ENCODE data around the gene MPP3. TPM values are rescaled to one million over a fixed set of nuclear protein-coding genes. Genes with fewer than 3 reads are reported as not detected.

MPP3 gene
- polyA plus RNA-seq, 1 donor = 4.9 TPM

DNA sequence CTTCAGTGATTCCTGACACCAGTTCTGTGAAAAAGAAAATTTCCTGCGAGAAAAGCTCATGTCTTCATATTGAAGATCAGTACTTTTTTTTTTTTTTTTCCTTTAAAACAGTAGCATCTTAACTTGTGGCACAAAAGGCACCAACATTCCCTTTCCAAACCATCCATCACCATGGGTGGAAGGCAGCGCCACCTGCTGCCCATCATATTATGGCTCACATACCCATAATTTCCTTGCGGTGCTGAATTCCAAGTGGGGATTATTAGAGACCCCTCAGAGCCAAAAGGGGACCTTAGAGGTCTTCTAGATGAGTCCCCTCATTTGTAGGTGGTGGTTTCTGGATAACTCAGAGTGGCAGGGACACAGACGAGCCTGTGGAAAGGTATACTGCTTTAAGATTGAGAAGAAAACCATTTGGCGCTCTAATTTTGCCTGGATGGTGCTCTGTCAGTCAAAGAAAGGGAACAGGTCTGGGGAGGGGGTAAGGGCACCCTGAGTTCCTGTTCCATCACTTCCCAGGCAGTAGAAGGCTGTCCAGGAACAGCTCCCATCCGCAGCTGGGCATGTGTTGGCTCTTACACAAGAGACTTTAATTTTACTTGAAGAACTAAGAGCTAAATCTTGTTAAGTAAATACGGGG is 66.4 kb downstream of the MPP3 start:
- Histone ChIP-seq H3K27me3 (ENCODE audit: control insufficient read depth, insufficient read depth, low read length) (no peaks in the 10 kb centered on the region), H3K9me3 (ENCODE audit: control insufficient read depth, low read depth, low read length) (no peaks in the 10 kb centered on the region), H3K27ac (ENCODE audit: low read length) (no peak overlapping the region), H3K36me3 (ENCODE audit: control insufficient read depth, insufficient read depth, low read length) (peaks cover 46% of the 10 kb centered on the region), H3K4me1 (ENCODE audit: control insufficient read depth, insufficient read depth, low read length) (no peaks in the 10 kb centered on the region), H3K4me3 (ENCODE audit: low read length) (no peak overlapping the region)
- peak in 1 of 2 donors; percentile 16 for DNase-seq
- WGBS (ENCODE audit: insufficient coverage, low lambda C conversion rate) = 60% methylated on average over 3 of the region's 7 CpGs

DNA sequence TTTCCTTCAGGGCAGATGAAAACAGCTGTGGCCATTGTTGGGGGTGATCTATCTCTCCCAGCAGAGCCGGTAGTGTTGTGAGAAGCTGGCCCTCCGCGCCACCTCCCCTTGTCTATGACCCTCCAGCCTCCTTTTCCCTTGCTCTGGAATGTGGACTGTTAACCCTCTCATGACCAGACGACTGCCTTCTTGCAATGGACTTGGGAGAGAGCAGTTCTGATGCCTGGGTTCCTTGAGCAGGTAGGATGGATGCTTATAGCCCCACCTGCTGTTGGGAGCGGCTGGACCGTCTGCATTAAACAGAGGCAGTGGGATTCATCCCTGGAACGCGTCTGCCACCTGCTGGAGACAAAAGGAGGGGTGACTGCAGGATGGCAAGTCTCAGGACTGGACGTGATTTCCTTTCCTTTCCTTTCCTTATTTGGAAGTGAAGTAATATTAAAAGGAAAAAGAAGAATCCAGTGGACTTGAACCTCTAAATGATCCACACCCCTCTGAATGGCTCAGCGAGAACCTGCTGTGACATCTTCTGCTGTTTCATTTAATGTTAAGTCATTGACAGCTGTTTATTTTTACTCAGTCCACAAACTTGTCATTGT is 72.6 kb downstream of the MPP3 start:
- H3K36me3 ChIP-seq (ENCODE audit: control insufficient read depth, insufficient read depth, low read length) = no peaks in the 10 kb centered on the region
- peaks cover 6% of the 10 kb centered on the region for H3K4me1 ChIP-seq (ENCODE audit: control insufficient read depth, insufficient read depth, low read length)
- peak; percentile 93 to 94 for DNase-seq
- H3K27ac ChIP-seq (ENCODE audit: low read length) = peak overlapping the region; percentile 30
- WGBS (ENCODE audit: insufficient coverage, low lambda C conversion rate) = no CpG with 5 or more reads among the region's 10 CpGs
- H3K4me3 ChIP-seq (ENCODE audit: low read length) = no peak overlapping the region
- peaks cover 25% of the 10 kb centered on the region for H3K27me3 ChIP-seq (ENCODE audit: control insufficient read depth, insufficient read depth, low read length)
- H3K9me3 ChIP-seq (ENCODE audit: control insufficient read depth, low read depth, low read length) = peaks cover 2% of the 10 kb centered on the region

- DNase-seq = no peak
- no peak overlapping the region for H3K4me3 ChIP-seq (ENCODE audit: low read length)
Measured at GRCh38 chr17:43759836-43760235, 73.1 kb downstream of the MPP3 start.

DNA sequence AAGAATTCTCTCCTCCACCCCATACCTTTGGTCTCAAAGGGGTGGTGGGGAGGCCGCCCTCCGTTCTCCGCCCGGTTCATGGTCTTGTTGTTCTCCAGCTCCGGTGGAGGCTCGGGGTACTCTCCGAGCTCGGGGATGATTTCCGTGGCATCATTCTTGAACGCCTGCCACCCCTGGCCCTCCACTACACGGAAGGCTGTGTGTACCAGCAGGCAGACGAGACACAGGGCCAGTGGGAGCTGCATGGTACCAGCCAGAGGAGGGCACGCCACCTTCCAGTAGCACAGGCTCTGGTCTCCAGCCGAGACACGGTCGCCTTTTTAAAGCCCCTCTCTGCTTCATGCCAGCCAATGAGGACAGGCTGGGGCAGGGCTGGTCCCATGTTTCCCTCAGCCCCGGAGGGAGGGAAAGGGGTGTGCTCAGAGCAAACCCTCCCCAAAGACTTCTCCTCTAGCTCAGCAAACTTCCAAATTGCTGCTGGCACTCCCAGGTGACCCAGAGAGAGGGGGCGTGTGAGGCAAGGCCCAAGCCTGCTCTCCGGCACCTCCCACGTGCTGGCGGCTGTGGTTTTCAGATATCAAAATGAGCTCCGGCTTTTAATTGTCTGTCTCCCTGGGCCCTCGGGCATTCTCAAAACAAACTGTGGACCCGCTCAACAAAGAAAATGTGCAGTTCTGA is 74.3 kb downstream of the MPP3 start, which contains the start of gene SOST:
Gene SOST (minus strand): TSS at position 295 of the 678 bp plus-strand sequence. CDS start 50 bp downstream, at position 245.
- Histone ChIP-seq H3K27me3 (ENCODE audit: control insufficient read depth, insufficient read depth, low read length) (peaks cover 37% of the 10 kb centered on the region), H3K27ac (ENCODE audit: low read length) (no peak within 1 kb of the TSS), H3K4me3 (ENCODE audit: low read length) (no peak within 1 kb of the TSS), H3K36me3 (ENCODE audit: control insufficient read depth, insufficient read depth, low read length) (no peaks in the 10 kb centered on the region), H3K9me3 (ENCODE audit: control insufficient read depth, low read depth, low read length) (peaks cover 7% of the 10 kb centered on the region), H3K4me1 (ENCODE audit: control insufficient read depth, insufficient read depth, low read length) (peaks cover 6% of the 10 kb centered on the region)
- no CpG with 5 or more reads among the region's 24 CpGs for WGBS (ENCODE audit: insufficient coverage, low lambda C conversion rate)
- DNase-seq = no peak

More at GRCh38 chr17:43759836-43760235, 73.1 kb downstream of the MPP3 start:
- H3K9me3 ChIP-seq (ENCODE audit: control insufficient read depth, low read depth, low read length) = peaks cover 7% of the 10 kb centered on the region
- no peaks in the 10 kb centered on the region for H3K36me3 ChIP-seq (ENCODE audit: control insufficient read depth, insufficient read depth, low read length)
- peaks cover 30% of the 10 kb centered on the region for H3K27me3 ChIP-seq (ENCODE audit: control insufficient read depth, insufficient read depth, low read length)
- H3K4me1 ChIP-seq (ENCODE audit: control insufficient read depth, insufficient read depth, low read length) = peaks cover 6% of the 10 kb centered on the region
- no CpG with 5 or more reads among the region's 7 CpGs for WGBS (ENCODE audit: insufficient coverage, low lambda C conversion rate)
- H3K27ac ChIP-seq (ENCODE audit: low read length) = no peak overlapping the region

- DNase-seq = no peak
- peaks cover 6% of the 10 kb centered on the region for H3K4me1 ChIP-seq (ENCODE audit: control insufficient read depth, insufficient read depth, low read length)
- no peak overlapping the region for H3K27ac ChIP-seq (ENCODE audit: low read length)
- H3K4me3 ChIP-seq (ENCODE audit: low read length) = no peak overlapping the region
- no peaks in the 10 kb centered on the region for H3K36me3 ChIP-seq (ENCODE audit: control insufficient read depth, insufficient read depth, low read length)
- H3K27me3 ChIP-seq (ENCODE audit: control insufficient read depth, insufficient read depth, low read length) = peaks cover 42% of the 10 kb centered on the region
- peaks cover 7% of the 10 kb centered on the region for H3K9me3 ChIP-seq (ENCODE audit: control insufficient read depth, low read depth, low read length)
- 100% methylated on average over 1 of the region's 6 CpGs for WGBS (ENCODE audit: insufficient coverage, low lambda C conversion rate)
Measured at GRCh38 chr17:43758086-43758485, 74.9 kb downstream of the MPP3 start.

DNA sequence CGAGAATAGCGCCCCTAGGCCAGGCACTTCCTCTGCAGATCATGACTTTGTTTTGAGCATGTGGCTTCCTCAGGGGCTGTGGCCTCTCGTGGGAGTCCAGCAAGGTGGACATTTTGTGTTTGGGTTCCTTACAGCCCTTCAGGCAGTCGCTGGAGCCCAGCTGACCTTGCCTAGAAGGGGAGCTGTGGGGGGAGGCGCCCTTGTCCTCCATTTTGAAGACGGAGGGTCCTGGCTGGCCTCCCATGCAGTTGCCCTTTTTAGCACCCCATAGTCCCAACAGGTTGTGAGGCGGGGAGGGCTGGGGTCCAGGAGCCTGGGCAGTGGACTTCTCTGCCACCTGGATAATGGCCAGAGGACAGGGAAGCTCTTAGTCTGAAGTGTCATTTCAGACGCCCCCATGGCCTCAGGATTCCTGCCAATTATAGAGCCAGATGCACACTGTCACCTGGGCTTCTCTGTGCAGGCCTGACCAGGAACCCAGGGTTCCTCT is 75.7 kb downstream of the MPP3 start:
- Histone ChIP-seq H3K4me3 (ENCODE audit: low read length) (no peak overlapping the region), H3K4me1 (ENCODE audit: control insufficient read depth, insufficient read depth, low read length) (peaks cover 6% of the 10 kb centered on the region), H3K27me3 (ENCODE audit: control insufficient read depth, insufficient read depth, low read length) (peaks cover 44% of the 10 kb centered on the region), H3K9me3 (ENCODE audit: control insufficient read depth, low read depth, low read length) (peaks cover 7% of the 10 kb centered on the region), H3K36me3 (ENCODE audit: control insufficient read depth, insufficient read depth, low read length) (no peaks in the 10 kb centered on the region), H3K27ac (ENCODE audit: low read length) (no peak overlapping the region)
- no CpG with 5 or more reads among the region's 8 CpGs for WGBS (ENCODE audit: insufficient coverage, low lambda C conversion rate)
- DNase-seq = no peak

- H3K27ac ChIP-seq (ENCODE audit: low read length) = no peak overlapping the region
- H3K4me3 ChIP-seq (ENCODE audit: low read length) = no peak overlapping the region
- H3K36me3 ChIP-seq (ENCODE audit: control insufficient read depth, insufficient read depth, low read length) = no peaks in the 10 kb centered on the region
- peaks cover 7% of the 10 kb centered on the region for H3K9me3 ChIP-seq (ENCODE audit: control insufficient read depth, low read depth, low read length)
- peaks cover 44% of the 10 kb centered on the region for H3K27me3 ChIP-seq (ENCODE audit: control insufficient read depth, insufficient read depth, low read length)
- no peak for DNase-seq
- peaks cover 6% of the 10 kb centered on the region for H3K4me1 ChIP-seq (ENCODE audit: control insufficient read depth, insufficient read depth, low read length)
- WGBS (ENCODE audit: insufficient coverage, low lambda C conversion rate) = 83% methylated on average over 1 of the region's 6 CpGs
Measured at GRCh38 chr17:43756201-43756600, 76.7 kb downstream of the MPP3 start.

DNA sequence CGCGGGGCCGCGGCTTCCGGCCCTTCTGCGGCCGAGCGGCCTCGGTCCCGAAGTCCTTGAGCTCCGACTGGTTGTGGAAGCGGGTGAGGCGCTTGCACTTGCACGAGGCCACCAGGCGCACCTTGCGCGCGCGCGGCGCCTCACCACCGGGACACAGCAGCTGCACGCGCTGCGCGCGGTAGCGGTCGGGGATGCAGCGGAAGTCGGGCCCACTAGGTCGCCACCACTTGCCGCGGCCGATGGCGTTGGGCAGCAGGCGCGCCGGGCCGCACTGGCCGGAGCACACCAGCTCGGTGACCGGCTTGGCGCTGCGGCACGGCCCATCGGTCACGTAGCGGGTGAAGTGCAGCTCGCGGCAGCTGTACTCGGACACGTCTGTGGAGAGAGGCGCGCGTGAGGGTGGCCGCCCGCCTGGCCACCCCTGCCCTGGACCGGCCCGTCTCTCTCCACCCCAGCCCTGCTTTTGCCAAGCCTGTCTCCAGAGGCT is 77.5 kb downstream of the MPP3 start:
- Histone ChIP-seq H3K36me3 (ENCODE audit: control insufficient read depth, insufficient read depth, low read length) (no peaks in the 10 kb centered on the region), H3K4me1 (ENCODE audit: control insufficient read depth, insufficient read depth, low read length) (no peaks in the 10 kb centered on the region), H3K27ac (ENCODE audit: low read length) (no peak overlapping the region), H3K4me3 (ENCODE audit: low read length) (no peak overlapping the region), H3K27me3 (ENCODE audit: control insufficient read depth, insufficient read depth, low read length) (peaks cover 47% of the 10 kb centered on the region), H3K9me3 (ENCODE audit: control insufficient read depth, low read depth, low read length) (peaks cover 7% of the 10 kb centered on the region)
- peak; percentile 45 to 64 for DNase-seq
- WGBS (ENCODE audit: insufficient coverage, low lambda C conversion rate) = no CpG with 5 or more reads among the region's 60 CpGs

GRCh38 chr17:43754947-43755346 is 78.0 kb downstream of the MPP3 start:
- no peaks in the 10 kb centered on the region for H3K4me1 ChIP-seq (ENCODE audit: control insufficient read depth, insufficient read depth, low read length)
- H3K27me3 ChIP-seq (ENCODE audit: control insufficient read depth, insufficient read depth, low read length) = peaks cover 47% of the 10 kb centered on the region
- no peak overlapping the region for H3K27ac ChIP-seq (ENCODE audit: low read length)
- peaks cover 7% of the 10 kb centered on the region for H3K9me3 ChIP-seq (ENCODE audit: control insufficient read depth, low read depth, low read length)
- H3K4me3 ChIP-seq (ENCODE audit: low read length) = no peak overlapping the region
- no peak for DNase-seq
- H3K36me3 ChIP-seq (ENCODE audit: control insufficient read depth, insufficient read depth, low read length) = no peaks in the 10 kb centered on the region
- no CpG with 5 or more reads among the region's 21 CpGs for WGBS (ENCODE audit: insufficient coverage, low lambda C conversion rate)

- Histone ChIP-seq H3K4me1 (ENCODE audit: control insufficient read depth, insufficient read depth, low read length) (no peaks in the 10 kb centered on the region), H3K27ac (ENCODE audit: low read length) (no peak overlapping the region), H3K4me3 (ENCODE audit: low read length) (no peak overlapping the region), H3K27me3 (ENCODE audit: control insufficient read depth, insufficient read depth, low read length) (peaks cover 47% of the 10 kb centered on the region), H3K9me3 (ENCODE audit: control insufficient read depth, low read depth, low read length) (peaks cover 7% of the 10 kb centered on the region), H3K36me3 (ENCODE audit: control insufficient read depth, insufficient read depth, low read length) (no peaks in the 10 kb centered on the region)
- 100% methylated on average over 1 of the region's 5 CpGs for WGBS (ENCODE audit: insufficient coverage, low lambda C conversion rate)
- no peak for DNase-seq
Measured at GRCh38 chr17:43753493-43754129, 79.3 kb downstream of the MPP3 start.

All from large intestine (tissue), 3 donors.